Measurements from ENCODE around the gene SYTL3.
"Not testable (repeated sequence)": the region's sequence is repeated elsewhere in the genome, so short reads cannot be mapped to it uniquely, and the experiment has no call there.

SYTL3 gene, protein sequence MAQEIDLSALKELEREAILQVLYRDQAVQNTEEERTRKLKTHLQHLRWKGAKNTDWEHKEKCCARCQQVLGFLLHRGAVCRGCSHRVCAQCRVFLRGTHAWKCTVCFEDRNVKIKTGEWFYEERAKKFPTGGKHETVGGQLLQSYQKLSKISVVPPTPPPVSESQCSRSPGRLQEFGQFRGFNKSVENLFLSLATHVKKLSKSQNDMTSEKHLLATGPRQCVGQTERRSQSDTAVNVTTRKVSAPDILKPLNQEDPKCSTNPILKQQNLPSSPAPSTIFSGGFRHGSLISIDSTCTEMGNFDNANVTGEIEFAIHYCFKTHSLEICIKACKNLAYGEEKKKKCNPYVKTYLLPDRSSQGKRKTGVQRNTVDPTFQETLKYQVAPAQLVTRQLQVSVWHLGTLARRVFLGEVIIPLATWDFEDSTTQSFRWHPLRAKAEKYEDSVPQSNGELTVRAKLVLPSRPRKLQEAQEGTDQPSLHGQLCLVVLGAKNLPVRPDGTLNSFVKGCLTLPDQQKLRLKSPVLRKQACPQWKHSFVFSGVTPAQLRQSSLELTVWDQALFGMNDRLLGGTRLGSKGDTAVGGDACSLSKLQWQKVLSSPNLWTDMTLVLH

DNA sequence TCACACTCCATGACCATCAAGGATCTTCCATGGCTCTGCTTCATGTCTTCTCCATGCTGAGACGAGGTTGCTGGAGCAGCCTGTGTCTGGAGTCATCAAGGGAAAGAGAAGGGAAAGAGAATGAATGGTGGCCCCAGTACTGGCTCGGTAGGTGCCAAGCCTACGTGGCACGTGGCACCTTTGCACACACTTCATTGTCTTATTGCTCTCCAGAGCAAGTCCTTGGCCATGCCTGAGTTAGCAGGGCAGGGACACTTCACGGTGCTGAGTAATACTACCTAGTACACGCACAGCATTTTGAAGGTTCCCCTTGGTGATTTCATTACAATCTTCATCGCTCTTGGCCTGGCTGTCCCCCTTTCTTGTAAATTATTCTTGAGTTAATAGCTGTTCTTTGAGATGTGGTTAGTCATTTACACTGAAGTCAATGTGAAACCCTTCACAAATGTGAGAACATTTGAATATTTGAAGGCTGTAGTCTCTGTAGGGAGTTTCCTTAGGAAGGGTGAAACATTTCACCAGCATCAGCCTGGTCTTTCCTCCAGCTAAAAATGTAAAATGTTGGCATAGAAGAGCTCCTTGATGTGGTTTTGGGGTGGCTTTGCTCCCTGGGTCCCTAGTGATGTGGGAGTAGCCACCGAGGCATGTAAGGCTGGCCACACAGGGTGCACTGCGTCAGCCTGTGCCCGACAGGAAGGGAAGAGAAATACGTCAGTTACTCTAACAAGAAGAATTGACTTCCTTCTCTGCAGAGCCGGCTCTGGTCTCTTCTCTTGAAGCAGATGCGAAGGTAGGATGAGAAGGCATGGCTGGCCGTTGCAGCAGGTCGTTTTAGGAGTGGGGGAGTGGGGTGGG is at the start of gene SYTL3:
TSS of gene SYTL3 (plus strand) at position 766 of the 855 bp plus-strand sequence. CDS start 13,215 bp downstream, outside the sequence.
- peak; percentile 71 for DNase-seq

DNA sequence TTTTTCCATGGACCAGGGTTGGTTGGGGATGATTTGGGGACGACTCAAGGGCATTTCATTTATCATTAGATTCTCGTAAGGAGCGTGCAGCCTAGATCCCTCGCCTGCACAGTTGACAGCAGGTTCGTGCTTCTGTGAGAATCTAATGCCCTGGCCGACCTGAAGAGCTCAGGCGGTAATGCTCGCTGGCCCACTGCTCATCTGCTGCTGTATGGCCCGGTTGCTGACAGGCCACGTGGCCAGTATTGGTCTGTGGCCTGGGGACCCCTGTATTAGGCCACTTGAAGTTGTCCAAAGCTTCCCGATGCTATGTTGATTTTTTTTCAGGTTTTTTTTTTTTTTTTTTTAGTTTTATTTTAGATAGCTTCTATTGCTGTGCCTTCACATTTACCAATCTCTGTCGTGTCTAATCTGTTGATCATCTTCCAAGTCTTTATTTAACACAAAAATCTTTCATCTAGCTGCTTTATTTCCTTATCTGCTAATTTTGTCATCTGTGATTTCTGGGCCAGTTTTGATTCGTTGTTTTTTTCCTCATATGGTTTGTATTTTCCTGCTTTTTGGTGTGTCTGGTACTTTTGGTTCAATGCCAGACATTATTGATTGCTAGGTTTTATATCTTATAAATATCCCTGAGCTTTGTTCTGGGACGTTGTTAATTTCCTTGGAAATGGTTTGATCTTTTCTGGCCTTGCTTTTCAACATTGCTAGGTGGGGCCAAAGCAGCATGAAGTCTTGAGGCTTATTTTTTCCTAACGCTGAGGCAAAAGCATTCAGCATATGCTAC is 46.4 kb upstream of the SYTL3 start:
- DNase-seq: no peak

DNA sequence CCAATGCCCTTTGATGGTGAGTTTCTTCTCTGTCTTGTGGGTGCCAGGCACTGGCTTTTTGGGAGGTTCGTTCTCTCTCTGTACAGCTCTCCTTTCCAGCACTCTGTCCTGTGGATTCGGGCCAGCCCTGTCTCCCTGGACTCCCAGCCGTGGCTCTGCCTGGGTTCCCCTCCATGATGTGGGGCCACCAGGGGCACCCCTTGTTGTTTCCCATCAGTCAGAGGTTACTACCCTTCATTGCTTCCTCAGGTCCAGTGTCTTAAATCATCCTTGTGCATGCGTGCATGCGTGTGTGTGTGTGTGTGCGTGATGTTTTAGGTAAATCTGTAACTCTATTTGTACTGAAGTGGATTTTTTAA is 45.8 kb upstream of the SYTL3 start:
- no peak for DNase-seq

DNA sequence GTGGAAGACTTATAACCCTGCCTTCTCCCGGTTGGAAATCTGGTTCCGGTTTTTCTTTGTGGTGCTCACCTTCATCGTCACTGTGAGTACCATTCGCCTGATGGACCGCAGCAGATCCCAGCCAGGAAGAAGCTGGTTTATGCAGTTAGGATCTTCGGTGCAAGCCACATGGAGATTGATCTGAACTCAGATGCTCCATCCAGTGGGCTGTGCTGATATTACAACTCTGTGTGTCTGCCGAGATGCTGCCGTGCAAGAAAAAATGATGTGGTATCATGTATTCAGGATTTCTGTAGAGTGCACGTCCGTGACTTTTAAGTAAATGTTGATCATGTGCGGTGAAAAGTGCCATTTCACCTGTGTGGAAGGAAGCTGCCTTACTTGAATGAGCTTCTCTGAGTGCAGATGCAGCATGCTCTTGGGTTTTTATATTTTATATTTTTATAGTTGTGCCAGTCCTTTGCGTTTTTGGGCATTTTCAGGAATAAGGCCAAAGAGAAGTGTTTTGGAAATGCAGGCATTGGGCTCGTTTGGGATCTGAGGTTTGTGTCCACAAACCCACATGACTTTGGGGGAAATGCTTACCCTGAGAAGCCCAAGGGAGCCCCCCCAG is 44.5 kb upstream of the SYTL3 start:
- peak; percentile 18 for DNase-seq

DNA sequence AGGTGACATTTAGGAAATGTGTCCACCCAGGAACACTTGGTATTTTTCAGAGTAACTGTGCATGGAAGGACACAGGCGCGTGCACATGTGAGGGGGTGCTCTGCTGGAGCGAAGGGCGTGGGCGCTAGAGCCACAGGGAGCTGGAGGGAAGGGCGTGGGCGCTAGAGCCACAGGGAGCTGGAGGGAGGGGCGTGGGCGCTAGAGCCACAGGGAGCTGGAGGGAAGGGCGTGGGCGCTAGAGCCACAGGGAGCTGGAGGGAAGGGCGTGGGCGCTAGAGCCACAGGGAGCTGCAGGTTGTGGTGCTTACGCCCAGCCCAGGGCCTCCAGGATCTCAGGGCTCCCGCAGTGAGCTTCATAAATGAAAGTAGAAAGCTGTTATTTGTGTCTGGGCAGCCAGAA is 43.8 kb upstream of the SYTL3 start:
- DNase-seq: not testable (repeated sequence)

DNA sequence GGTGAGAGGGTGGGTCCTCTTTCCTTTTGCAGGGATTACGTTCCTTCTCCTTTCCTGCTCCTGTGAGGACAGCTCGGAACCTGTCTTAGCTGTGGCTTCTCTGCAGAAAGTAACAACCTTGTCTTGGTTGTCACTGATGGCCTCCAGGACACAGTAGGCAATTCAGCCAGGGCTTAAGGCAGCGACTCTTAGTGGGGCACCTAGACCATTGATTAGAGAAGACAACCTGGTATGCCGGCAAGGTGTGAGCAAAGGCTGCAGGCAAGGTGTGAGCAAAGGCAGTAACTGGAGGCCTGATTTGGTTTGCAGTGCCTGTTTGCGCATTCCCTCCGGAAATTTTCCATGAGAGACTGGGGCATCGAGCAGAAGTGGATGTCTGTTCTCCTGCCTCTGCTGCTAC is 42.9 kb upstream of the SYTL3 start:
- no peak for DNase-seq

DNA sequence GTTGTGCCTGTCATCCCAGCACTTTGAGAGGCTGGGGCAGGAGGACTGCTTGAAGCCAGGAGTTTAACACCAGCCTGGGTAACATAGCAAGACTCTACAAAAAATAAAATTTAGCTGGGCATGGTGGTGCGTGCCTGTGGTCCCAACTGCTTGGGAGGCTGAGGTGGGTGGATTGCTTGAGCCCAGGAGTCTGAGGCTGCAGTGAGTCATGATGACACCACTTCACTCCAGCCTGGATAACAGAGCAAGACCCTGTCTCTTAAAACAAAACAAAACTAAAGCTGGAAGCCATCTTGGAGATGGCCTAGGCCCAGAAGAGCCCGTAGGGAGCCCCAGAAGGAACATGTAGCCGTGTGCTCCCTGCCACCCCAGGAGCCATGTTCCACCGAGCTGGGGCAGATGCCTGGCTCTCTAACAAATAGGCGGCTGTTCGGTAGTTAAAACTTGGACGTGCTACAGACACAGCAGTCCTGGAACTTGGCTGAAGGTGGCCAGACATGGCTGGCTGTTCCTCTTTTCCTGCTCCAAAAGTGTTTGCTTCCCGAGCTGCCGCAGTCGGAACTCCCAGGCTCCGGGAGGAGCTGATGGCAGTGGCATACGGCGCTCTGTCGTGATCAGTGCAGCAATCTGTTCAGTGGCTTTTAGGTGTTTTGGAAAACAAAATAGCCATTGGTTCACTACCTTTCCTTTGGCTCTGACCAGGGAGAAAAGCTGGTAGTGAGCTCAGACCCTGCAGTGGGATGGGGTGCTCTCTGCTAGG is 42.3 kb upstream of the SYTL3 start:
- DNase-seq: no peak

DNA sequence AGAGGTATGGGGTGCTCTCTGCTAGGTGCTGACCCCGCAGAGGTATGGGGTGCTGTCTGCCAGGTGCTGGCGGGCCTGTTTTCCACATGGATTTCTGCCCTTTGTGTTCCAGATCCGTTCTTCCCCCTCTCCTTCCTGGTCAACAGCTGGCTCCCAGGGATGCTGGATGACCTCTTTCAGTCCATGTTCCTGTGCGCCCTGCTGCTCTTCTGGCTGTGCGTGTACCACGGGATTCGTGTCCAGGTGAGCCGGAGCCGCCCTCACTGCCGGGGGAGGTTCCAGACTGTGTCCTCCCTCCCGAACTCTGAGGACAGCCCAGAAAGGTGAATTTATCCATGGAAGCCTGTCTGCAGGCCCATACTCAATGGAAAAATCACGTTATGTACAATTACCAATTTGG is 41.6 kb upstream of the SYTL3 start:
- DNase-seq: no peak

DNA sequence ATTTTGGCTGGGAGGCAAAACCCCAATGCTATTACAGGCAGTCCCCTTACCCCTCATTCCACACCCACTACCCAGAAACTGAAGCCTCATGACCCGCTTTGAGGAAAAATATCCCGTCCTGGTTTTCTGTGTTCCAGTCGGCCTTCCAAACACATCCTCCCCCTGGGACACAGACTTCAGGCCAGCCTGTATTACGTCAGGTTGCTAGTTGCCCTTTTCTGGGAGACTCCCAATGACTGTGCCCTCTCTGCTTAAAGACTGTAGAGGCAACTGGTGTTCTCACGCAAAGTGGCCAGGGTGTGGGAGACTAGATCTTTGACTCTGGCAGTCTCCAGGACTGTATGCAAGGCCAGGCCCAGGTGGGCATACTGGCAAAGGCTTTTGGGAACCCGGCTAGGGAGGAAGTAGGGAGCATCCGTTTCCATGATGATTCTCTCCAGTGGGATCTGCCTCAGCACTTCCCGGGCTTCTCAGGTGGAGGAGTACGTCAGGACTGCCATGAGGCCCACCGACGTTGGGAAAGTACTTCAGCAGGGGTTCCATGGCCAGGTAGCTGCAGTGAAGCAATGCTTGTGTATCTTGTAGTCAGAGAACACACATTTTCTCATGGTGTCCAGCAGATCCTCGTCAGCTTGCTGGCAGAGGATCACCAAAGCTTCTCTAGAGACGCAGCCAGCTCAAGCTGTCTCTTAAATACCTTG is 40.2 kb upstream of the SYTL3 start:
- no peak for DNase-seq

DNA sequence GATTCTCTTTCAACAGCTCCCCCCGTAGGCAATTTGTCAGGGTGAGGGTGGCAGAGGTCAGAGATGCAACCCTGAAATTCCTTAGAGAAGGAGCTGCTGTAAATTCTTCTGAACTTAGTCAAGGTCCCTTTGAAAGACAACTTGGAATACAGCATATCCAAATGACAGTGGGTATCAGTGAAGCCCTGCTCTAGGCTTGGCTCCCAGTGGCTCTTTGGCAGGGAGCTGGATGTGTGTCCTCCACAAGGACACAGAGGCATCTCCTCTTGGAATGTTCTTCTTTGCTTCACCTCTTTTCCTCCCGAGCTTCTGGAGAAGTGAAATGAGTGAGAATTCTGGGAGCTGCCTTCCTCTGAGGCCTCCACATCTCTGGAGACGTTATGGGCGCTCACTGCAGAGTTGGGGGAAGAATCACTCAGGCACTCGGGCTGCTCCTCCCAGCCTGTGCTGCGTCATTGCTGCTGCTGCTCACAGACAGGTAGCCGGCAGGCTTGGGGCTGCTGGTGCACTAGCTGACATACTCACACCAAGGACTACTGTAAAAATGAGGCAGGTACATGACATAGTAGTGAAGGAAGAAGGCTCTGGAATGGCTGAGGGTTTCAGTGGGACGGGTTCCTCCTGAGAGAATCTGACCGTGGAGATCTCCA is 39.4 kb upstream of the SYTL3 start:
- no peak for DNase-seq

DNA sequence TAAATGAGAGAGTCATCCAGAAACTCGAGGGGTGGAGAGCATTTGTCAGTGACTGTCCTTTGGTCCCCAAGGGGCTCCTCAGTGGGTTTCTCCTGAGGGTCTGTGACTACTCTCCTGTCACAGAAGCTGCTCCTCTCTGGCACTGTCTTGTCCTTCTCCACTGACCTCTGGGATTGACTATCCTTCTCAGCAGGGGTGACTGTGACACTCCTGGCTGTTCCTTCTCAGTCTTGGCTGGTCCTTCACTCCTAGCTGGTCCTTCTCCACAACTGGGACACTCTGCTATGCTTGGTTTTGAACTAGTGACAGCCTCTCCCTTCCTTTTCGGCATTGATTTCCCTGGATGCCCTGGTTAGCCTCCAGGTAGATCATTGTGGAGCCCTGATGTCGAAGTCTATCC is 38.8 kb upstream of the SYTL3 start:
- no peak for DNase-seq

DNA sequence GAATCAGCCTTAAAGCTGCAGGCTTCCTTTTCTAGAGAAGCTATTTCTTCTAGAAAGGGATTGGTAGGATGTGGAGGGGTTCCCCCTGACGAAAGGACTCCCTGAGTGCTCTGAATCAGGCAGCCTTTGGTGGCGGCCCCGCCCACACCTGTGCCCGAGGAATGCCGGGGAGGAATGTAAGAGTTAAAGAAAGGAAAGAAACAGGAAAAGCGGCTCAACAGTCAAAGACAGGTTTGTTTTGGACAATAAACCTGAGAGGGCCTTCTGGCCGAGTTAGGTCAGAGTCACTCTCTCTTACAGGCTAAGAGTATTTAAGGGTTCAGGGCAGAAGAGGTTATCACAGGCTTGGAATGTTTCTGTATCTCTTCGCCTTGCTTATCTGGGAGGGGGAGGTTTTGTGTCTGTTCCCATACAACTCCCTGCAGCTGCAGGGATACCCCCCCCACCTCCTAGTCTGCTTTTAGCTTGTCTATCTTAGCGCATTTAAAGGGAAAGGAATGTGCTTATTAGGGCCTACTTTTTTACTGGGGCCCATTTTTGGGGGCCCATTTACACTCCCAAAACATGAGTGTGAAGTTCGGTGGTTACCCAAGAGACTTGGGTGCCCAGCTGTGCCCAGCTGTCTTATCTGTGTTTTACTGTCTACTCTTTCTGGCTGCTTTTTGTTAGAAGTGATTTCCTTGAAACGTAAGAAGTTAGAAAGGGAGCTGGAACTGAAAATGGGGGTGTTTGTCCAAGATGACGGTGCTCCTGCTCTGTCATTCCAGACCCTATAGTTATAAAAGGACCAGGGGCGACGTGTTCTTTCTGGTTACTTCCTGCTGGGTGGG is 38.1 kb upstream of the SYTL3 start:
- DNase-seq: no peak

DNA sequence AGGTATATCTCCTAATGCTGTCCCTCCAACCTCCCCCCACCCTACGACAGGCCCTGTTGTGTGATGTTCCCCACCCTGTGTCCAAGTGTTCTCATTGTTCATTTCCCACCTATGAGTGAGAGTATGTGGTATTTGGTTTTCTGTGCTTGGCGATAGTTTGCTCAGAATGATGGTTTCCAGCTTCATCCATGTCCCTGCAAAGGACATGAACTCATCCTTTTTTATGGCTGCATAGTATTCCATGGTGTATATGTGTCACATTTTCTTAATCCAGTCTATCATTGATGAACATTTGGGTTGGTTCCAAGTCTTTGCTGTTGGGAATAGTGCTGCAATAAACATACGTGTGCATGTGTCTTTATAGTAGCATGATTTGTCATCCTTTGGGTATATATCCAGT is 35.2 kb upstream of the SYTL3 start:
- DNase-seq: not testable (repeated sequence)

DNA sequence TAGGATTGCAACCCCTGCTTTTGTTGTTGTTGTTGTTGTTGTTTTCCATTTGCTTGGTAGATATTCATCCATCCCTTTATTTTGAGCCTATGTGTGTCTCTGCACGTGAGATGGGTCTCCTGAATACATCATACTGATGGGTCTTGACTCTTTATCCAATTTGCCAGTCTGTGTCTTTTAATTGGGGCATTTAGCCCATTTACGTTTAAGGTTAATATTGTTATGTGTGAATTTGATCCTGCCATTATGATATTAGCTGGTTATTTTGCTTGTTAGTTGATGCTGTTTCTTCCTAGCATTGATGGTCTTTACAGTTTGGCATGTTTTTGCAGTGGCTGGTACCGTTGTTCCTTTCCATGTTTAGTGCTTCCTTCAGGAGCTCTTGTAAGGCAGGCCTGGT is 31.6 kb upstream of the SYTL3 start:
- not testable (repeated sequence) for DNase-seq

DNA sequence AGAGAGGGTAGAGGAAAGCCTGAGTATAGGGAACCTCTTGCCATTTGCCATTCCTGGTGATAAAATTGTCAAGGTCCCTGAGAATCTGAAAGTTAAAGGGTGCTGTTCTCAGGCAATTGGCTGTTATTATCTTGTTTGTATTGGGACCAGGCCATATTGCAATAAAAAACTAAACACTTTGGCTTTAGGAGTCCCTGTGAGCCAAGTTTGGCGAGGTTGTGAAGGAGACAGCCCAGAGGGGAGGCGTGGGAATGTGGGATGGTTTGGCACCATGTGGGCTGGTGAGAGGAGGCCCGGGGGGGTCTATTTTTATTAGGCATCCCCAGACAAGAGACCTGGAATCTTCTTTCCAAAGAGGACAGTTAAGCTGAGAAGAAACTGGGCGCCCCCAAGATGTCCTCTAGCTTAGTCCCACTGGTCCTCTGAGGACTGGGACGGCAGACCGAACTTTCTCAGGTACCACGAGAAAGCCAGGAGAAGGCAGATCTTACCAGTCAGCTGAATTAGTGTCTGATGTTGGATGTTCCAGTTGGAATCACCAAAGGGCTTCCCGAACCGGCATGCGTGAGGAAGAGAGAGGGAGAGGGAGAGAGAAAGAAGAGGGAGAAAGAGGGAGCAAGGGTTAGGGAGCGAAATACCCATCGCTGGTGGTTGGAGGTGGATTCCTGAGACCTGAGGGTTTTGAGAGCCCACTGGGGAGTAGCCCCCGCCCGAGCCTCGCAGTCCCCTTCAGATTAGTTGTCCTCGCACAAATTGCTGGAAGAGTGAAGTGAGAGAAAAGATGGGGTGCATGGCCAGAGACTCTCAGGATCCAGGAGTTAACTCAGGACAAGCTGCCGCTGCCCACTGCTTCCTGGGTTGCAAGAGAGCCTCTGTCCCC is 29.7 kb upstream of the SYTL3 start:
- DNase-seq: no peak

DNA sequence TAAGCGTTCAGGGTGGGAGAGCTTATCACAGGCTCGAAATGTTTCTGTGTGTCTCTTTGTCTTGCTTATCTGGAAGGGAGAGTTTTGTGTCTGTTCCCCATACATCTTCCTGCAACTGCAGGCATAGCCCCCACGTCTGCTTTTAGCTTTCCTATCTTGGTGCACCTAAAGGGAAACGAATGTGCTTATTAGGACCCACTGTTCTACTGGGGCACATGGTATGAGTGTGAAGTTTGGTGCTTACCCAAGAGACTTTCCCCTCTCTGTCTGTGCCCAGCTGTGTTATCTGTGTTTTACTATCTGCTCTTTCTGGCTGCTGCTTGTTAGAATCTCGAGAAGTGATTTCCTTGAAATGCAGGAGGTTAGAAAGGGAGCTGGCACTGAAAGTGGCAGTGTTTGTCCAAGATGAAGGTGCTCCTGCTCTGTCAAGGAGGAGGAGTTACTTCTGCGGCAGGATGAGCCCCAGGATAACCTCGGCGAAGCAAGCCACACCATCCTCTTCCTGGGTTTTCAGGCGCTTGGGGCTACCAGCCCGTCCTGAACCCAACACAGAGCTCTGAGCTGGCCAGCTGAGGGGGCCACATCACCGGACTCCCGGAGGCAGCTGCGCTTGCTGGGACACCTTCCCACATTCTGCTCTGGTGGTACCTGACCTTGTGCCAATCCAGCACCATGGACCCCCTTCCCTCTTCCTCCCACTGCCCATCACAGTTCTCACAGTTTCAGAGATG is 28.7 kb upstream of the SYTL3 start:
- no peak for DNase-seq

DNA sequence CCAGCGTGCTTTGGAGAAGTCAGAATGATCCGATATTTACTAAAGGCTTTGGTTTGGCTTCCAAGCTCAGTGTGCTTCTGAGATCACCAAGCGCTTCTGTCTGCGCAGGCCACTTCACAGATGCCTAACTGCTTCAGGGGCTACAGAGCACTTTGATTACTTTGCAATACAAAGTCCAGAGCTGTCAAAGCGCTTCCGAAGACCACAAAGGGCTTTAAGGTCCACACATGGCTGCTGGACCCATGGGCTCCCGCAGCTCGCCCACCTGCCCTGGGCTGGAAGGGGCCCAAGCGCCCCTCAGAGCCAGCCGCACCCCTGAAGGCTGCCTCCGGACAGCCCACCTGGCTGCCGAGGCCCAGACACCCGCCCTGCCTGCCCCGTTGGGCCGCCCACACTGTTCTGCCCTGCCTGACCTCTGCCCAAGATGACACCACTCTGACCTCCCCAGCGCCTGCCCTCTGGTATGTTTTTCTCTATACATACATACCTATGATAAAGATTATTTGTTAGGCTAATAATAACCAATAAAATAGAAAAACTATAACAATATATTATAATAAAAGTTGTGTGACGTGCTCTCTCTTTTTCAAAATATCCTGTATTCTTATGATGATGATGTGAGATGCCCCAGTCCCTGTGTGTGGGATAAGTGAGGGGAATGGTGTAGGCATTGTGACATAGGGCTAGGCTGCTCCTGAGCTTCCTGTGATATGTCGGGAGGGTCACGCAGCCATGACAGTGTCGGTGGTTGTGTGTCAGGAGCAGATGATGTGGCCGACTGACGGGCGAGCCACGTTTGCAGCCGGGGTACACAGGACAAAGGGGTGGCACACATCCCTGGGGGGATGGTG is 27.9 kb upstream of the SYTL3 start:
- no peak for DNase-seq
